ENCODE data around the gene TPRG1.
"Not testable (repeated sequence)": the region's sequence is repeated elsewhere in the genome, so short reads cannot be mapped to it uniquely, and the experiment has no call there.

TPRG1 gene

DNA sequence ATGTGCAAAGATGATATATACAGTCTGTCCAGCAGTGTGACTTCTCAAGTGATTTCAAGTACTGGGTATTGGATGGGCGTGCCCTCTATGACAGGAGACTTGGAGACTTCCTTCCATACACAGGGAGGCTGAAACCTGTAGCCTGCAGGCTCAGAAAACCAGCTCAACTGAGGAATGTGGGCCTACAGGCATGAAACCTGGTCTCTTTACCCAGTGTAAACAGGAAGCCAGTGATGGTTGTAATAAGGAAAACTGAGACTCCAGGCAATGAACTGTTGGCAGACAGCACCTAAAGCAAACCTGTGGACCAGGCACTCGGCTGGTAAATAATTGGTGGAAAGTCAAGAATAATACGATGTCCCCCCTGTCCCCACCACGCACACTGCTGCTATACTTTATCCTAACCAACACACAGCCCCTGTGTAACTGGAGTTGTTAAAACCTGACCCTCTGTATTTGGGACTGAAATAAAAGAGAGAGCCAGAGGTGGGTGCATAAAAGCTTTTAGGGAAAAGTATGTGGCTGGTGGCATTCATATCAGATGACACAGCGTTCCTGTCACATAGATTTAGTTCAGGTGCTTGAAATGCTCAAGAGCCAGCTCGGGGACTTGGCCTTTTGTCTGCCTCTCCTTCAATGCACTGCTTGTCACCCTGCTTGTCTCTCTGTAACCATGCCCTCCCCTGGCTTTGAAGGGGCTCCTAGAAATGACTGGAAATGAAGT lies 144.7 kb downstream of the TPRG1 start:
- no peak for DNase-seq (ENCODE audit: low read depth)

DNA sequence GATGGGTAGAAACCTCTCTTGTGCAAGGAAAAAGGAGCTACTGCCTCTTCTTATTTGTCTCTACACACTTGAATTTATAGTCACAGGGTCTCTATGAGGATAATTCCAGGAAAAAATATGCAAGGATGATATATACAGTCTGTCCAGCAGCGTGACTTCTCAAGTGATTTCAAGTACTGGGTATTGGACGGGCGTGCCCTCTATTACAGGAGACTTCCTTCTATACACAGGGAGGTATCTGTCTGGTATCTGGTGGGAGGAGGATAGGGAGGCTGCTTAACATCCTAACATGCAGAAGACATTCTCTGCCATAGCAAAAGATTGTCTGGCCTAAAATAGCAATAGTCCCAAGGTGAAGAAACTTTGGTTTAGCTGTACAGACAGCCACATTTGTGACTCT lies 146.1 kb downstream of the TPRG1 start:
- no peak for DNase-seq (ENCODE audit: low read depth)

DNA sequence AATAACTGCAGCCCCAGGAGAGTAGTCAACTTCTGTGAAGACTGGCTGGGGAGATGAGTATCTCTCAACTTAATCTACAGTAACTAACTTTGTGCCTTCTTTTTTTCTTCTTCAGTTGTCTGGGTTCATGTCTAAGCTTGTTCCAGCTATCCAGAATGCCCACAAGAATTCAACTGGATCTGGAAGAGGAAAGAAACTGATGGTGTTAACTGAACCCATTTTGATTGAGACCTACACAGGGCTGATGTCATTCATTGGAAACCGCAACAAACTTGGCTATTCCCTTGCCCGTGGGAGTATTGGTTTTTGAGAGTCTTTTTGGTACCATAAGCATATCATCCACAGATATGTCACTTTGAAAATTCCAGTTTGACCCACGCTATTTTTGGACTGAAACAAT lies 148.7 kb downstream of the TPRG1 start:
- DNase-seq (ENCODE audit: low read depth): no peak

DNA sequence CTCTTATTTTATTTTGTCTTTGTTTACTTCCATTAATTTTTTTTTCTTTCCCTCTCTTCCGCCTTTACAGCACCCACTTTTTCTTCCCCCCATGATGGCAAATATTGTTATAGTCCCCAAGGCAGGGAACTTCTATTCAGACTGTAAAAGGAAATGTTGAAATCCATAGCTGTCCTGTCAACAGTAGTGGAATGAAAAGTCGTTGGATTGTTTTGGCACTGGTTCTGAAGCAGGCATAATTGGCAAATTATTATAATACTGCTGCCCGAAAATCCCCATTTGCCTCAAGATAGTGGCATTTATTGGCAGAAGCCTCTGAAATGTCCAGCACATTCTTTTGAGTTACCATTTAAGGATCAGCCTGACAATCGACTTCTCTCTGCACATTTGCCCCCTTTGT lies 150.6 kb downstream of the TPRG1 start:
- no peak for DNase-seq (ENCODE audit: low read depth)

DNA sequence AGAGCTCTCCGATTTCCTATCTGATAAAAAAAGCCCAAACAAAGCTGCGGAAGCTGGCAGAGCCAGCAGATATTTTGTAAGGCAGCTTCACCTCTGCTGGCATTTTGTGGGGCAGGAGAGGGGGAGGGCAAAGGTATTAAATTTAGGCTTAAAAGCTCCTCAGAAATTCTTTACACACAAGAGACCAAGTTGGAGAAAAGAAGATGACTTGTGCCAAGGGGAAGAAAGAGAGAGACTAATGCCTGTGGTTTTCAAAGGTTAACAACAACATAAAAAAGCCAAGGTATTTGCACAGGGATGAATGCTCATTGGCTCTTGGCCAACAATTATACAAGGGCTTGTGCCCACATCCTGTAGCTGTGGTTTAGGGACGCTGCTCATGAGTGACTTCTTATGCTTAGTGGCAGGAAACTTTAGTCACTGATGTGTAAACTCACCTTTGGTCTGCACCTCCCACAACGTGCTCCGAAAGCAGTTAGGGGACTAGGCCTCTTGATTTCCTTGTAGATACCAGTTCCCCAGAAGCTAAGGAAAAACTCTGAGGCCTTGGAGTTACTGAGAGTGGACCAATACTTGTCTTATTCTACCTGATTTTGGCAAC lies 152.9 kb downstream of the TPRG1 start:
- DNase-seq (ENCODE audit: low read depth): peak; percentile 40

DNA sequence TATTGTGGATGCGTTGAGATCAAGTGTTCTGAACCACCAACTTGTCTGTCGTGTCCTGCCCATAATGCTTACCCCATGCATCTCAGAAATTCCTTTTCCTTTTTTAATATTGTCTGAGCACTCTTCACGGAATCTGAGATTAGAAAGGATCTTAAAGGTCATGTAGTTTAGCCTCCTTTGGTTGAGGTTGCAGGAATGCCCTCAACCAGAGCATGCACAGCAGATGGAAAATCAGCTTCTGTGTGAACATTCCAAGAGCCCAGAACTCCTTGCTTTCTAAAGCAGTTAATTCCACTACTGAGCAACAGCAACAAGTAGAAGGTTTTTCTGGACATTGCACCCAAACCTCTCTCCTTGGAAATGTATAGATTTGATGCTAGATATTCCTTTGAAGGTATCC lies 153.7 kb downstream of the TPRG1 start:
- DNase-seq (ENCODE audit: low read depth): no peak

DNA sequence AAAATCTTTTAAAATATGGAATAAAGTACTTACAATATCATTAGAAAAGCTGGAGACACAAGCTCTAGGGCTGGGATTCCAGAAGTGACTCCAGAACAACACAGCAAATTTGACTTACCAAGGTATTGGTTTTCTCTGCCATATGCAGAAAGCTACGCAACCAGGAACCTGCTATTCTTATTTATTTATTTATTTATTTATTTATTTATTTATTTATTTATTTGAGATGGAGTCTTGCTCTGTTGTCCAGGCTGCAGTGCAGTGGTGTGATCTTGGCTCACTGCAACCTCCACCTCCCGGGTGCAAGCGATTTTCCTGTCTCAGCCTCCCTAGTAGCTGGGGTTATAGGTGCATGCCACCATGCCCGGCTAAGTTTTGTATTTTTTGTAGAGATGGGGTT lies 157.9 kb downstream of the TPRG1 start:
- not testable (repeated sequence) for DNase-seq (ENCODE audit: low read depth)

DNA sequence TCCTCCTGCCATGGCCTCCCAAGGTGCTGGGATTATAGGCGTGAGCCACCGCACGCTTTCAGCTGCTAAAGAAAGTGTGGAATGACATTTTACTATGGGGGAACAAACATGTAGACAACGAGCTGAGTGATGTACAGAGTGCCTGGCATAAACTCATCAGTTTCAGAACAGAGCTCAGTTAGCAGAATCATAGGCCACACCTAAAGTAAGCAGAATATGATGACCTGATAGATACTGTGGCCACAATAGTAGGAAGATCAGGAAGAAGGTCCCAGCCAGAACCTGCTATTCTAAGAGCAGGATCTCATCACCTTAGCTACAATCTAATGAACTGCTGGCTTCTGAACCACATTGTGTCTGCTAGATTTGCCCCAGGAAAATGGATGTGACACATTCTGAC lies 158.3 kb downstream of the TPRG1 start:
- DNase-seq (ENCODE audit: low read depth): no peak

DNA sequence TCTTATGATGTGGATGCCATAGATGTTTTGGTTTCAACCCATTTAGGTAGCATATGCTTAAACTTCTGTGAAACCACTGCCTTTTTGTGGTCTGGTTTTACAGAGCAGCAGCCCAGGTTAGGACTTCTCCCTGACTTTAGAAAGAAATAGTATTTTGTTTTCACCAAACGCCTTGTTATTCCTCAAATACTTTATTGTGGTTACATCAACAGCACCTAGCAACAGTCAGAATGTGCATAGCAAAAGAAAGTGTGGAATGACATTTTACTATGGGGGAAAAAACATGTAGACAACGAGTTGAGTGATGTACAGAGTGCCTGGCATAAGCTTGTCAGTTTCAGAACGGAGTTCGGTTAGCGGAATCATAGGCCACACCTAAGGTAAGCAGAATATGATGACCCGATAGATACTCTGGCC lies 159.2 kb downstream of the TPRG1 start:
- DNase-seq (ENCODE audit: low read depth): no peak

DNA sequence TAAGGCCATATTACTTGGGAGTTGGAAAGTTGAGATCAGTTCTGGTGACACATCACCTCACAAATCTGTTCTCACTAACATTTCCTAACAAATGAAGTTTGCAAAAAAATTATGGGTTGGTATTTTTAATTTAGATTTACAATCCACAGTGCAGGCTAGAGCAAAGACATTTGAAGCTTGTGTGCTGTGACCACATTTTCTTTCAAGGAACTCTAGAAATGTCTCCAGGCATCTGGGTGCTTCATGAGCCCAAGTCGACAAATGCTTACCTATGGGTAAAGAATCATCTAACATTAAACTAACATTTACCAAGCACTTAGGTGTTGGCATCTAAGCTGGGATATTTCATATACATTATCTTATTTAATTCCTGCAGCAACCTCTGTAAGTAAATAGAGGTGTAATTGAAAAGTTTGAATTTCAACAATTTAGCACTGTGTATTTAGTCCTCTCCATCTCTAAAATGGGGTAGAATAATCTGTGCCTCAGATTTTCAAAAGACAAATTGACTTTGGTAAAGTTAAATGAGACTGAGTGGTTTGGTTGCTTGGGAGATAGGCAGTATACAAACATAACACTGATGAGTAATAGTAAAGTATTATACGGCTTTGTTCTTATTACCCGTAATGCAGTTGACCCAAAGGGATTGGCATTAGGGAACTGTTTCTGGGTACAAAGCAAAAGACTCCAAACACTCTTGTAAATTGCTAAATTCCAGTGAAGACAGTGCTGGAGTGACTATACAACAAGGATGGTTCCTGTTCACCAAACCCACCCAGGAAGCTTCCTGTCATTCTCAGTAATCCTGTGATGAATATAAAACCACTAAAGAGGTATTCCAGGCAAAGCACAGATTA lies 162.5 kb downstream of the TPRG1 start:
- DNase-seq (ENCODE audit: low read depth): no peak

DNA sequence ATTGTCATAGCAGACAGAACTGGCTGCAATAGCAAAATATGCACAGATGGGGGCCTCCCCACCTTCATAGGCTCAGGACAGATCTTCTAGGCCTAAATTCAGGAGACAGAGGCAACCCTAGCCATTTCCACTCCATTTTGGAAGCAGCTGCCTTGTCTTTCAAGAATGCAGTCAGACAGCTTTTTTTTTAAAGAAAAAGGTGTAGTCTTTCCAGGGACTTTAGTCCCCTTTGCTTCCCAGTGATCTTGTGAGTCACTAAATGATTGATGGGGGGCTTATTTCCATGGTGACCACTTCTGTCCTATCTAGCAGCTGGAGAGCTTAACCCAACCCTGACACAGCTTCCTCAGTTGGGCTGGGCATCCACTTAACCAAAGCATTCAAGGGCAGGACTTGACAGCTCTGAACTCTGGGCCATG lies 165.9 kb downstream of the TPRG1 start:
- no peak for DNase-seq (ENCODE audit: low read depth)

DNA sequence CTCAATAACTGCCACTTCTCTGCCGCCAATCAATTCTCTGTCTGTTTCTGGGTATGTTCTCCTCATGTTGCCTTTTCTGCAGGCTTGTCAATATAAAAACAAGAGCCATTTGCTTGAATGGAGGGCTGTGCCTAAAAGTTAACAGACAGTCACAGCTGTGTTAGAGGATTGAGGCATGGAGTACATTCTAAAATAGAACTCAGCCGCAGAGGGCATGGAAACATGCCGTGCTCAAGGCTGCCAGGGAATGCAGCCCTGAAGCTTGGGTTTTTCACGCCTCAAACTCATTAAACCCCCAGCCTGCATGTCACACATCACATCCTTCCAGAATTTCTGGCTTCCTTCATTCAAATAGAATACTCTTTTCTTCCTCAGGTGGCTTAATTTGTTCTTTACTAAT lies 166.6 kb downstream of the TPRG1 start:
- no peak for DNase-seq (ENCODE audit: low read depth)

DNA sequence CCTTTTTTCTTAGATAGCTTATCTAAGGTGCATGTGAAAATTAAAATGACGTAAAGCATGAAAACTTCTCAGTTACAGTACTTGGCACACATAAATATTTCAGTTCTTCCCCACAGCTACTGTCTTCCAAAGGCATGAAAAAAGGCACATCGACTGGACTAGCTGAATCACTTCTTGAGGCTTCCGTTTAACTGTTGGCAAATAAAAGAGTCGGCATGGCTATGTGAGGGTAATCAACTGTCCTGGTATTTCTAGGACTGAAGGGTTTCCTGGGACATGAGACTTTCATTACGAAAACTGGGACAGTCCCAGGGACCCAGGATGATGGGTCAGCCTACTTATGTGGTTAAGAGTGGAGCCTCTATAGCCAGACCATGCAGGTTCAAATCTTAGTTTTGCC lies 168.2 kb downstream of the TPRG1 start:
- DNase-seq (ENCODE audit: low read depth): no peak

DNA sequence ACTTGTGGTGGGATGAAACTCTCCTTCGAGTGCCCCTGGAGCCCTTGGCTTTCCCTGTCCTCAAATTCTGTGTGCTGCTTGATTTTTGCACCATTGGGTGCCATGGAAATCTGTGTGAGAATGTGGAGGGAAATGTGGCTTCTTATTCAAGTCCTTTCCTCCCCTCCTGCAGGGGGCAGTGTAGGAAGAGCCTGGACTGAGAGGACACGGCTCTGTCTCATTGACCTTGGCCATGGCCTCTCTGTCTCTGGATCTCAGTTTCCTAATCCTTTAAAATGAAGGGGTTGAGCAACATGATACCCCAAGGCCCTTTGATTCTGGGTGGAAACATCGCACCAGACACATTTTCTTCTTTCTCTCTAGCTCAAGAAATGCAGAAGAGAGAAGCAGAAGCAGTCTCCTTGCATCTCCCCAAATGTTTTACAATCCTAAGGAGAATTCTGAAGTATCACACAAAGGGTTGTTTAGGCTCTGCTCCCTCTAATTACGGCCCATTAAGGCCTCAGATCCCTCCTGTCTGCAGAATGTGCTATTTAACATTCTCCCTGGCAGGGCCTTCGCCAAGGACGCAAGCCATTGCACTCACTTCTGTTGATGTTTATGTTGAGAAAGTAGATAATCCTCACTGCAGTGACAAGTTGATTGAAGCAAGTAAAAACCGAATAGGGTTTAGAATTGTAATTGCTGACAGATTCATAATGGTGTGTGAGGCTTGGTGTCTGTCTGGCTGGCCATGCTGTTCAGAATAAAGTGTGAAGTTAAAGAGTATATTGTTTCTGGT lies 169.1 kb downstream of the TPRG1 start:
- DNase-seq (ENCODE audit: low read depth): no peak

DNA sequence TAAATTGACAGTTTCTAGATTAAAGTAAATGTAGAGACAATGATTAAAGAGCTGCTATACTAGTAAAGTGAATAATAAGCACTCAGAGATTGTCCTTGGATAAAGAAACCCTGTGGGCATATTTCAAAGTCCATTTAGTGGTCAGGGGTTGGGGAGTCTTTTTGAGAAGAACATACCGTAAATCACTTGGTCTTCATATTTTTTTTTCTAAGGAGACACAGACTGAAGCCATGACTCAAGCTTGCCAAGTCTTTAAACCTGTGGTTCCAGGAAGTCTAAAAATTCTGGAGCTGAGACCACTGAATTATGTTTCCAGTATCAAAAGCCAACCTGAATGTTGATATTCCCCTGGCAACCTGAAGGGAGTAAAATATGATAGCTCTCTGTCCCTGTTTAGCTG lies 171.0 kb downstream of the TPRG1 start:
- DNase-seq (ENCODE audit: low read depth): no peak

DNA sequence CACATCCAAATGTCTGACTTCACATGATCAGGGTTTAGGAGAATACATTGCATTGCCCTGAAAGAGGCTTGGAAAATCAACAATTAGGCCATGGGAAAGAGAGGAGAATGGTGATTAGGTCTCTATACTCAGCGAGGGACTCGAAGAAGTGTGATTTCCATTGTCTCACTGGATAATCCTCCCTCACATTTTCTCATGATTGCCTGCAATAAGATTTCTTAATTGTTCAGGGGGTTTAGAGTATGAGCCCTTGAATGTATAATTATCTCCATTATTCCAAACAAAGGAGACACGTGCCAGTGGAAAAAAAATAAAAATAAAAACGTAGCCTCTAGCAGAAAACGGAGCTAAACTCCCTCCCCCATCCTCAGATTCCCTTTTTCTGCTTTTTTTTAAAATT lies 173.2 kb downstream of the TPRG1 start:
- DNase-seq (ENCODE audit: low read depth): no peak

DNA sequence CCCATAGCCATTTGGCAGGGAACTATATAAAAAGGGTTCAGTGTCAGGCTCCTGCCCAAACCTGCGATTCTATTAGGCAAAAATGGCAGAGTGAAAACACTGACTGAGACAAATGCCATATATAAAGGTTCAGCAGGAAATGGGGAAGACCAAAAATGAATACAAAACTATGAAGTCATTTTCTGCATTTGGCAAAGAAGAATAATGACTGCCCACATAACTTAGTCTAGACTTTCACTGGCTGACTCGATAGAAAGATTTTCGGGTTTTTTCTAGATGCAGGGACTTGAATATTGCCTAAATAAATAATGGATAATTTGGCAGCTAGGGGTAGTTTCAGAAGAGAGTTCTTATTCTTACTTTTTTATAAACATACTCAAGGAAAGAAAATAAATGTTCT lies 178.0 kb downstream of the TPRG1 start:
- no peak for DNase-seq (ENCODE audit: low read depth)

DNA sequence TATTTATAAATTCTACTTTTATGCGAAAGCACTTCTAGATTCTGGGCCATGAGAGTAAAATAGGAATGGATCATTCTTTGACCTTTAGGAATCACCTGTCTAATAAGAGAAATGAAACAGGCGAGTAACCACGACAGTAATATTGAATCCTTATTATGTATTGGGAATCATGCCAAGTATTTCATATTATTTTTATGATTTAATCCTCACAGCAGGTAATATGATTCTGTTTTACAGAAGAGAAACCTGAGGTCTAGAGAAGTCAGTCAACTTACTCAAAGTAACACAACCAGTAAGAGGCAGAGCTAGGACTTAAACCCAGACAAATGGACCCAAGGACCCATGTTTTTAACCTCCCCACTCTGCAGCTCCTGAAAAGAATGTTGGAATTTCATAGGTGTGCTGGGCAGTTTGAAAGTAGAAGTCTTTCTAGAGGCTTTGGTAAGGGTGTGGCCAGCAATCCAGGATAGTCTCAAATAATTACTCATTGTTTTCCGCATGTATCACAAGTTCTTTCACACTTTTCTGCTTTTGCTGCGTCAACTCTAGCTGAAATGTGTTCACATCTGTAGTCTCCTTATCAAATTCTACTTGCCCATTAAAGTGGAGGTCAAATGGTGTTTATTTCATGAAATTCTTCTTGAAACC lies 181.7 kb downstream of the TPRG1 start:
- DNase-seq (ENCODE audit: low read depth): no peak

DNA sequence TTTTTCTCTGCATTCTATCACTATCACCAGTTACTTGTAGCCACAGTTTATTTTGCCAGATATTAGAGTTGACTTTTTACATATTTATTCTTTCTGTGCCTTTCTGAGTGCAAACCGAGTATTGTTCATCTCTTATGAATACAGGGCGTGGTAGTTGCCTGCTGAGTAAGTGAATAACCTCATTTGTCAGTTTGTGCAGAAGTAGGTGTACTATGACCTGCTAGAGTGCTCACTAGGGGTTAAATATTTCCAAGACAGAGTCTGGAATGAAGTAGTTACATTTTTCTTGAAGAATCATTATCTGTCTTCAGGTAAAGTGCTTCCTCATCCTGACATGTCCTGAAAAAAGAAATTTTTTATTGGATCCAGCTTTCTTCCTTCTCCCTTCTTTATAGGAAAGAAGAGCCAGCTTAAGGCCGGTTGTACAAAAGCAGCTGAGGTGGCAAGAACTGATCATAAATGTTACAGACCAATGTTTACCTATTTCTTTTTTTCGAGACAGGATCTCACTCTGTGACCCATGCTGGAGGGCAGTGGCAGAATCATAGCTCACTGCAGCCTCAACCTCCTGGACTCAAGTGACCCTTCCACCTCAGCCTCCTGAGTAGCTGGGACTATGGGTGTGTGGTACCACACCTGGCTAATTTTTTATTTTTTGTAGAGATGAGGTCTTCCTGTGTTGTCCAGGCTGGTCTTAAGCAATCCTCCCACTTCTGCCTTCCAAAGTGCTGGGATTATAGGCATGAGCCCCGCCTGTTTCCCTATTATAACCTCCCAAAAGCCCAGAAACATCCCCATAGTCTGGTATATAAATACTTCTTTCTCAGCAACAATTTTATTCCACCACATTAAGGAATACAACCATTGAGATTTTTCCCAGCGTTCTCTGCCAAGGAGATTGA lies 182.5 kb downstream of the TPRG1 start:
- no peak for DNase-seq (ENCODE audit: low read depth)

DNA sequence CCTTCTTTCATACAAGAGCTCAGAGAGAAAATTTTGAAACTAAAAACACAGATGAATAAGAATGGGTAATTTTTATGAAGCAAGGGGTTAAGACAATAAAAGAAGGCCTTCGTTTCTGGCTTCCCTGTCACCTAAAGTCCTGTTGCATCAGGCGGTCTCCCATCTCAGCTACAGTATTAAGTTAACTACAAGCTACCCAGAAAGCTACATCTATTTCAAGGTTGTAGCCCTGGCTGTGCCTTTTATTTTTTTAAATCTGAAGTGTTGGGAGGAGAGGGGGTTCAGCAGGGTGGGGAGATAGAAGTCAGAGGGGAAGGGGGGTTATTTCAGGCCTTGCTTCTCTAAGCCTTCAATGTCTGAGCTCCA lies 183.3 kb downstream of the TPRG1 start:
- DNase-seq (ENCODE audit: low read depth): no peak

Measured in stimulated activated CD8-positive, alpha-beta memory T cell treated with anti-CD3 and anti-CD28 coated beads, Interleukin-15, amount 100 ng/mL, for 24 hours (primary cell).